Measurements from ENCODE around the gene MT1E. TPM values are rescaled to one million over a fixed set of nuclear protein-coding genes. Genes with fewer than 3 reads are reported as not detected.

The MT1E gene
- total and polyA plus RNA-seq, 2 of the 13 experiments (the other 11 are each of a cell fraction or from before 2014, with no cell fraction given): 110 to 1,072 TPM

- Histone ChIP-seq H3K9ac (ENCODE audit: insufficient read depth, low read depth, low read length) (peak overlapping the region; percentile 79), H2AFZ (ENCODE audit: low read length) (no peak overlapping the region), H3K79me2 (ENCODE audit: insufficient read depth, low read length) (no peaks in the 10 kb centered on the region), H4K20me1 (ENCODE audit: insufficient read depth, low read length) (no peaks in the 10 kb centered on the region), H3K27me3 (ENCODE audit: control insufficient read depth in 1 of 2, insufficient read depth in 2 of 2, low read length in 2 of 2) (peaks cover 0 to under 1% of the 10 kb centered on the region in 2 experiments; a peak in 1 of 5 replicates), H3K4me1 (ENCODE audit: insufficient read depth, low read length) (peaks cover 72% of the 10 kb centered on the region), H3K27ac (ENCODE audit: extremely low read length, insufficient read depth, low read length) (peak overlapping the region; percentile 93), H3K4me3 (replicated peaks in 1 of 3; ENCODE audit: insufficient read depth in 1 of 3, low read depth in 2 of 3, low read length in 3 of 3) (peak overlapping the region; percentile 75 to 84 (median 78)), H3K36me3 (replicated peaks in 1 of 2; ENCODE audit: control insufficient read depth in 1 of 2, insufficient read depth in 2 of 2, low read length in 2 of 2) (no peaks in the 10 kb centered on the region), H3K4me2 (ENCODE audit: low read depth, low read length) (peak overlapping the region; percentile 91), H3K9me3 (ENCODE audit: low read length) (no peaks in the 10 kb centered on the region)
- CTCF ChIA-PET (ENCODE audit: low intra/inter-chr PET ratio, low total read pairs): no interaction called here
- POLR2A ChIA-PET: interaction anchor here (0.7 to 3.4 kb wide), 21 partner anchors 11 to 765 kb away, joined by 3 to 39 read pairs (median 4); partner anchors contain the start of genes CX3CL1, HERPUD1, MT1E and MT1G
- 4% methylated on average over 14 of the region's 14 CpGs for WGBS (ENCODE audit: low lambda C conversion rate)
- in situ Hi-C loops (cut with HindIII; ENCODE audit: extremely low pct_ligation_motif_present, low pct_unique_long_range_greater_than_20kb) (no loop called here), intact Hi-C loops (cut with micrococcal nuclease; ENCODE audit: unreplicated experiment) (loop anchor here (1.0 to 10.0 kb wide), 3 partner anchors 48 to 258 kb away; partner anchors contain the start of genes MT1B, MT1F and SLC12A3)
- no TSS peak for BruUV-seq (replicated peaks)
- FAIRE-seq: no peak
- DNase-seq (ENCODE audit: low spot score): no peak
- peak; percentile 57 for ATAC-seq
- TF ChIP-seq SCMH1 (CRISPR knock-in tag; IDR thresholded peaks at IDR 0.05; ENCODE audit: borderline replicate concordance): no peak
- 0 out of 2 replicates have a peak, but pooled peaks have one; percentile 6 for TF ChIP-seq ZNF24 (IDR thresholded peaks at IDR 0.05)
- TF ChIP-seq MTF1 (CRISPR knock-in tag; IDR thresholded peaks at IDR 0.05): peak; percentile 97
- peak; percentile 46; the same call in 1 of the 2 replicates for TF ChIP-seq RBFOX2 (IDR thresholded peaks at IDR 0.05; ENCODE audit: low read depth, low read length)
- TF ChIP-seq, protein P1, sequence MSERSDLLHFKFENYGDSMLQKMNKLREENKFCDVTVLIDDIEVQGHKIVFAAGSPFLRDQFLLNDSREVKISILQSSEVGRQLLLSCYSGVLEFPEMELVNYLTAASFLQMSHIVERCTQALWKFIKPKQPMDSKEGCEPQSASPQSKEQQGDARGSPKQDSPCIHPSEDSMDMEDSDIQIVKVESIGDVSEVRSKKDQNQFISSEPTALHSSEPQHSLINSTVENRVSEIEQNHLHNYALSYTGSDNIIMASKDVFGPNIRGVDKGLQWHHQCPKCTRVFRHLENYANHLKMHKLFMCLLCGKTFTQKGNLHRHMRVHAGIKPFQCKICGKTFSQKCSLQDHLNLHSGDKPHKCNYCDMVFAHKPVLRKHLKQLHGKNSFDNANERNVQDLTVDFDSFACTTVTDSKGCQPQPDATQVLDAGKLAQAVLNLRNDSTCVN (CRISPR knock-in tag; IDR thresholded peaks at IDR 0.05; ENCODE audit: borderline replicate concordance): peak; percentile 82
- no peak for TF ChIP-seq LCORL (IDR thresholded peaks at IDR 0.05)
- peak; percentile 66 for TF ChIP-seq LCORL (CRISPR knock-in tag; IDR thresholded peaks at IDR 0.05)
- peak; percentile 57; the same call in 1 of the 2 replicates for TF ChIP-seq SMAD1 (CRISPR knock-in tag; IDR thresholded peaks at IDR 0.05; ENCODE audit: borderline replicate concordance, low read depth)
- TF ChIP-seq, protein P2, sequence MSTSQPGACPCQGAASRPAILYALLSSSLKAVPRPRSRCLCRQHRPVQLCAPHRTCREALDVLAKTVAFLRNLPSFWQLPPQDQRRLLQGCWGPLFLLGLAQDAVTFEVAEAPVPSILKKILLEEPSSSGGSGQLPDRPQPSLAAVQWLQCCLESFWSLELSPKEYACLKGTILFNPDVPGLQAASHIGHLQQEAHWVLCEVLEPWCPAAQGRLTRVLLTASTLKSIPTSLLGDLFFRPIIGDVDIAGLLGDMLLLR (CRISPR knock-in tag; IDR thresholded peaks at IDR 0.05): peak; percentile 59; the same call in 1 of the 2 replicates
- TF ChIP-seq PPARG (CRISPR knock-in tag; conservative IDR thresholded peaks at IDR 0.05): 0 out of 2 replicates have a peak, but pooled peaks have one; percentile 41
- TF ChIP-seq CENPBD1 (CRISPR knock-in tag; IDR thresholded peaks at IDR 0.05; ENCODE audit: borderline replicate concordance, low read depth): no peak
- 0 out of 2 replicates have a peak, but pooled peaks have one; percentile 31 for TF ChIP-seq MAF1 (CRISPR knock-in tag; IDR thresholded peaks at IDR 0.05; ENCODE audit: borderline replicate concordance)
- 0 out of 2 replicates have a peak, but pooled peaks have one; percentile 69 for TF ChIP-seq CREB3 (CRISPR knock-in tag; IDR thresholded peaks at IDR 0.05)
- TF ChIP-seq, protein P3, sequence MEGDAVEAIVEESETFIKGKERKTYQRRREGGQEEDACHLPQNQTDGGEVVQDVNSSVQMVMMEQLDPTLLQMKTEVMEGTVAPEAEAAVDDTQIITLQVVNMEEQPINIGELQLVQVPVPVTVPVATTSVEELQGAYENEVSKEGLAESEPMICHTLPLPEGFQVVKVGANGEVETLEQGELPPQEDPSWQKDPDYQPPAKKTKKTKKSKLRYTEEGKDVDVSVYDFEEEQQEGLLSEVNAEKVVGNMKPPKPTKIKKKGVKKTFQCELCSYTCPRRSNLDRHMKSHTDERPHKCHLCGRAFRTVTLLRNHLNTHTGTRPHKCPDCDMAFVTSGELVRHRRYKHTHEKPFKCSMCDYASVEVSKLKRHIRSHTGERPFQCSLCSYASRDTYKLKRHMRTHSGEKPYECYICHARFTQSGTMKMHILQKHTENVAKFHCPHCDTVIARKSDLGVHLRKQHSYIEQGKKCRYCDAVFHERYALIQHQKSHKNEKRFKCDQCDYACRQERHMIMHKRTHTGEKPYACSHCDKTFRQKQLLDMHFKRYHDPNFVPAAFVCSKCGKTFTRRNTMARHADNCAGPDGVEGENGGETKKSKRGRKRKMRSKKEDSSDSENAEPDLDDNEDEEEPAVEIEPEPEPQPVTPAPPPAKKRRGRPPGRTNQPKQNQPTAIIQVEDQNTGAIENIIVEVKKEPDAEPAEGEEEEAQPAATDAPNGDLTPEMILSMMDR (CRISPR knock-in tag; IDR thresholded peaks at IDR 0.05): no peak; the same call in 1 of the 2 replicates
- TF ChIP-seq ATF3 (CRISPR knock-in tag; IDR thresholded peaks at IDR 0.05): peak; percentile 51; the same call in 1 of the 2 replicates
- TF ChIP-seq, protein P4, sequence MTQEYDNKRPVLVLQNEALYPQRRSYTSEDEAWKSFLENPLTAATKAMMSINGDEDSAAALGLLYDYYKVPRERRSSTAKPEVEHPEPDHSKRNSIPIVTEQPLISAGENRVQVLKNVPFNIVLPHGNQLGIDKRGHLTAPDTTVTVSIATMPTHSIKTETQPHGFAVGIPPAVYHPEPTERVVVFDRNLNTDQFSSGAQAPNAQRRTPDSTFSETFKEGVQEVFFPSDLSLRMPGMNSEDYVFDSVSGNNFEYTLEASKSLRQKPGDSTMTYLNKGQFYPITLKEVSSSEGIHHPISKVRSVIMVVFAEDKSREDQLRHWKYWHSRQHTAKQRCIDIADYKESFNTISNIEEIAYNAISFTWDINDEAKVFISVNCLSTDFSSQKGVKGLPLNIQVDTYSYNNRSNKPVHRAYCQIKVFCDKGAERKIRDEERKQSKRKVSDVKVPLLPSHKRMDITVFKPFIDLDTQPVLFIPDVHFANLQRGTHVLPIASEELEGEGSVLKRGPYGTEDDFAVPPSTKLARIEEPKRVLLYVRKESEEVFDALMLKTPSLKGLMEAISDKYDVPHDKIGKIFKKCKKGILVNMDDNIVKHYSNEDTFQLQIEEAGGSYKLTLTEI (CRISPR knock-in tag; conservative IDR thresholded peaks at IDR 0.05): no peak
These were observed 18.4 kb upstream of the MT1E start for GRCh38 chr16:56607109-56607618.

All from HepG2 (cell line).